ENCODE results near the gene MLH3. TPM values are rescaled to one million over a fixed set of nuclear protein-coding genes. Genes with fewer than 3 reads are reported as not detected.
"Not testable (repeated sequence)": the region's sequence is repeated elsewhere in the genome, so short reads cannot be mapped to it uniquely, and the experiment has no call there.

MLH3 gene
- total RNA-seq, 6 experiments from 2014 or later, result 9.6 to 20.2 (median 13.2) TPM

GRCh38 chr14:75001261-75001660 lies 50.0 kb downstream of the MLH3 start:
- WGBS (ENCODE audit: insufficient coverage, low coverage, low lambda C conversion rate, missing lambda C conversion rate), result 93% methylated on average over 2 of the region's 2 CpGs
- no peak for ATAC-seq
- intact Hi-C loops (cut with DNase I), result no loop called here
- Histone ChIP-seq H3K36me3 (peaks cover 0 to 8% (median under 1%) of the 10 kb centered on the region in 4 donors), H3K4me1 (peaks cover 0 to 9% (median 4%) of the 10 kb centered on the region in 4 donors), H3K27me3 (no peaks in the 10 kb centered on the region), H3K4me3 (no peak overlapping the region), H3K27ac (no peak overlapping the region), H3K9me3 (no peaks in the 10 kb centered on the region)
- no peak for DNase-seq
- TF ChIP-seq, protein P1, sequence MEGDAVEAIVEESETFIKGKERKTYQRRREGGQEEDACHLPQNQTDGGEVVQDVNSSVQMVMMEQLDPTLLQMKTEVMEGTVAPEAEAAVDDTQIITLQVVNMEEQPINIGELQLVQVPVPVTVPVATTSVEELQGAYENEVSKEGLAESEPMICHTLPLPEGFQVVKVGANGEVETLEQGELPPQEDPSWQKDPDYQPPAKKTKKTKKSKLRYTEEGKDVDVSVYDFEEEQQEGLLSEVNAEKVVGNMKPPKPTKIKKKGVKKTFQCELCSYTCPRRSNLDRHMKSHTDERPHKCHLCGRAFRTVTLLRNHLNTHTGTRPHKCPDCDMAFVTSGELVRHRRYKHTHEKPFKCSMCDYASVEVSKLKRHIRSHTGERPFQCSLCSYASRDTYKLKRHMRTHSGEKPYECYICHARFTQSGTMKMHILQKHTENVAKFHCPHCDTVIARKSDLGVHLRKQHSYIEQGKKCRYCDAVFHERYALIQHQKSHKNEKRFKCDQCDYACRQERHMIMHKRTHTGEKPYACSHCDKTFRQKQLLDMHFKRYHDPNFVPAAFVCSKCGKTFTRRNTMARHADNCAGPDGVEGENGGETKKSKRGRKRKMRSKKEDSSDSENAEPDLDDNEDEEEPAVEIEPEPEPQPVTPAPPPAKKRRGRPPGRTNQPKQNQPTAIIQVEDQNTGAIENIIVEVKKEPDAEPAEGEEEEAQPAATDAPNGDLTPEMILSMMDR (IDR thresholded peaks at IDR 0.05), result no peak
- TF ChIP-seq POLR2A (IDR thresholded peaks at IDR 0.05), result no peak

DNA sequence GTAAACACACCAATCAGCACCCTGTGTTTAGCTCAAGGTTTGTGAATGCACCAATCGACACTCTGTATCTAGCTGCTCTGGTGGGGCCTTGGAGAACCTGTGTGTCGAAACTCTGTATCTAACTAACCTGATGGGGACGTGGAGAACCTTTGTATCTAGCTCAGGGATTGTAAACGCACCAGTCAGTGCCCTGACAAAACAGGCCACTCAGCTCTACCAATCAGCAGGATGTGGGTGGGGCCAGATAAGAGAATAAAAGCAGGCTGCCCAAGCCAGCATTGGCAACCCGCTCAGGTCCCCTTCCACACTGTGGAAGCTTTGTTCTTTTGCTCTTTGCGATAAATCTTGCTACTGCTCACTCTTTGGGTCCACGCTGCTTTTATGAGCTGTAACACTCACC lies 55.5 kb downstream of the MLH3 start:
- WGBS (ENCODE audit: insufficient coverage, low coverage, low lambda C conversion rate, missing lambda C conversion rate), result 80% methylated on average over 1 of the region's 7 CpGs
- H3K4me1 ChIP-seq; H3K27ac ChIP-seq; ATAC-seq; H3K36me3 ChIP-seq; intact Hi-C loops (cut with DNase I); H3K9me3 ChIP-seq; H3K4me3 ChIP-seq; H3K27me3 ChIP-seq; DNase-seq: not testable (repeated sequence)

DNA sequence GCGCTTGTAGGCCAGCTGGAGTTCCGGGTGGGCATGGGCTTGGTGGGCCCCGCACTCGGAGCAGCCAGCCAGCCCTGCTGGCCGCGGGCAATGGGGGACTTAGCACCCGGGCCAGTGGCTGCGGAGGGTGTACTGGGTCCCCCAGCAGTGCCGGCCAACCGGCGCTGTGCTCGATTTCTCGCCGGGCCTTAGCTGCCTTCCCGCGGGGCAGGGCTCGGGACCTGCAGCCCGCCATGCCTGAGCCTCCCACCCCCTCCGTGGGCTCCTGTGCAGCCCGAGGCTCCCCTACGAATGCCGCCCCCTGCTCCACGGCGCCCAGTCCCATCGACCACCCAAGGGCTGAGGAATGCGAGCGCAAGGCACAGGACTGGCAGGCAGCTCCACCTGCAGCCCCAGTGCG lies 57.1 kb downstream of the MLH3 start:
- H3K9me3 ChIP-seq; H3K27me3 ChIP-seq; H3K4me1 ChIP-seq; H3K36me3 ChIP-seq; H3K27ac ChIP-seq; ATAC-seq; intact Hi-C loops (cut with DNase I); H3K4me3 ChIP-seq; DNase-seq: not testable (repeated sequence)
- WGBS (ENCODE audit: insufficient coverage, low coverage, low lambda C conversion rate, missing lambda C conversion rate), result 73% methylated on average over 3 of the region's 28 CpGs

DNA sequence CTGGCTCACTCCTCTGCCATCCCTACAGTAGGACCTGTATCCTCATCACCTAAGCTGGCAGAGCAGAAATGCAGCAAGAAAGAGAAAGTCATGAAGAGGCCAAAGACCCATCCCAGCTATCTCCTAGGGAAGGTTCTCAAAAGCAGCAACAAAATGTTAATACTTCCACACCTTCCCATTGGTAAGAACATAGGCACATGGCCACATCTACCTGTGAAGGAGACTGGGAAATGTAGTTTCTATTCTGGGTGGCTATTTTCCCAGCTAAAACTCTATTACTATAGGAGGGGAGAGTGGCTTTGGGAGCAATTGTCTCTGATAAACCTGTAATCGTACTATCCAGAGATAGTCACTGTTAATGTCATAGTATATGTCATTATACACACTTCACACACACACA lies 62.3 kb downstream of the MLH3 start:
- WGBS (ENCODE audit: insufficient coverage, low coverage, low lambda C conversion rate, missing lambda C conversion rate), result 63% methylated on average over 1 of the region's 1 CpG
- no peak overlapping the region for H3K27ac ChIP-seq
- no peaks in the 10 kb centered on the region for H3K36me3 ChIP-seq
- no peak for TF ChIP-seq POLR2A (IDR thresholded peaks at IDR 0.05)
- TF ChIP-seq, protein P1 (IDR thresholded peaks at IDR 0.05), result no peak
- H3K27me3 ChIP-seq, result no peaks in the 10 kb centered on the region
- H3K4me1 ChIP-seq, result no peaks in the 10 kb centered on the region
- no peak for ATAC-seq
- peak in 1 of 3 donors; percentile 9 for DNase-seq
- no peaks in the 10 kb centered on the region for H3K9me3 ChIP-seq
- H3K4me3 ChIP-seq, result no peak overlapping the region
- intact Hi-C loops (cut with DNase I), result no loop called here

- intact Hi-C loops (cut with DNase I), result no loop called here
- Histone ChIP-seq H3K4me1 (no peaks in the 10 kb centered on the region), H3K27me3 (no peaks in the 10 kb centered on the region), H3K36me3 (no peaks in the 10 kb centered on the region), H3K9me3 (no peaks in the 10 kb centered on the region), H3K27ac (no peak overlapping the region), H3K4me3 (no peak overlapping the region)
- TF ChIP-seq POLR2A (IDR thresholded peaks at IDR 0.05), result no peak
- TF ChIP-seq, protein P1 (IDR thresholded peaks at IDR 0.05), result no peak
- DNase-seq (peak in 1 of 3 donors; percentile 25), ATAC-seq (no peak)
- WGBS (ENCODE audit: insufficient coverage, low coverage, low lambda C conversion rate, missing lambda C conversion rate), result no CpG with 5 or more reads among the region's 4 CpGs
These were observed 63.1 kb downstream of the MLH3 start for GRCh38 chr14:74988131-74988530.

- Histone ChIP-seq H3K36me3 (no peaks in the 10 kb centered on the region), H3K27ac (no peak overlapping the region), H3K4me1 (no peaks in the 10 kb centered on the region), H3K9me3 (no peaks in the 10 kb centered on the region), H3K4me3 (no peak overlapping the region), H3K27me3 (no peaks in the 10 kb centered on the region)
- intact Hi-C loops (cut with DNase I), result no loop called here
- DNase-seq, result peak in 1 of 3 donors; percentile 36
- 81% methylated on average over 6 of the region's 6 CpGs for WGBS (ENCODE audit: insufficient coverage, low coverage, low lambda C conversion rate, missing lambda C conversion rate)
- ATAC-seq, result no peak
- no peak for TF ChIP-seq POLR2A (IDR thresholded peaks at IDR 0.05)
- TF ChIP-seq, protein P1 (IDR thresholded peaks at IDR 0.05), result no peak
These were observed 65.5 kb downstream of the MLH3 start for GRCh38 chr14:74985806-74986205.
